HG03378 (cell line): ENCODE data around the gene ALPP.
"Not testable (repeated sequence)": the region's sequence is repeated elsewhere in the genome, so short reads cannot be mapped to it uniquely, and the experiment has no call there.

ENCODE experiments used
- ATAC-seq: cut with Tn5 transposase; IDR thresholded peaks from one replicate; pipeline ENCODE4 v1.9.1; 2021; ENCODE audit warnings: mild to moderate bottlenecking, moderate library complexity; ENCODE audit not compliant: unreplicated experiment

The ALPP gene

DNA sequence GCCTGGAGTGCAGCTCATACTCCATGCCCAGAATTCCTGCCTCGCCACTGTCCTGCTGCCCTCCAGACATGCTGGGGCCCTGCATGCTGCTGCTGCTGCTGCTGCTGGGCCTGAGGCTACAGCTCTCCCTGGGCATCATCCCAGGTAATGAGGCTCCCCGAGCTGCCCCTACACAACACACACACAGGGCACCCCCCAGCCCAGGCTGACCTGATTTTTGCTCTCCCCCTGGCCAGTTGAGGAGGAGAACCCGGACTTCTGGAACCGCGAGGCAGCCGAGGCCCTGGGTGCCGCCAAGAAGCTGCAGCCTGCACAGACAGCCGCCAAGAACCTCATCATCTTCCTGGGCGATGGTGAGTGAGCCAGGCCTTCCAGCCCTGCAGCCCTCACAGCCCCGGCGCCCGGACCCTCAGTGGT is at the start of gene ALPP:
Gene ALPP (plus strand): TSS at position 17 of the 417 bp plus-strand sequence. CDS start 52 bp downstream, at position 69.
- not testable (repeated sequence) for ATAC-seq

DNA sequence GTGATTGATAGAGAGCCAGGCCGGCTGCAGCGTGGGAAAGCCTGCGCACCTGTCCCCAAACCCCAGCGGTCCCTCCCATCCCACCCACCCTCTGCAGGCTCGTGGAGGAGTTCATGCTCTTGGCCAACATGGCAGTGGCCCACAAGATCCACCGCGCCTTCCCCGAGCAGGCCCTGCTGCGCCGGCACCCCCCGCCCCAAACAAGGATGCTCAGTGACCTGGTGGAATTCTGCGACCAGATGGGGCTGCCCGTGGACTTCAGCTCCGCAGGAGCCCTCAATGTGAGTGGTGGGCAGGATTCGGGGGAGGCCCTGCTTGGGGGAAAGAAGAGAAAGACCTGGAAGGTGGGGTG is 48.9 kb upstream of the ALPP start:
- no peak for ATAC-seq

DNA sequence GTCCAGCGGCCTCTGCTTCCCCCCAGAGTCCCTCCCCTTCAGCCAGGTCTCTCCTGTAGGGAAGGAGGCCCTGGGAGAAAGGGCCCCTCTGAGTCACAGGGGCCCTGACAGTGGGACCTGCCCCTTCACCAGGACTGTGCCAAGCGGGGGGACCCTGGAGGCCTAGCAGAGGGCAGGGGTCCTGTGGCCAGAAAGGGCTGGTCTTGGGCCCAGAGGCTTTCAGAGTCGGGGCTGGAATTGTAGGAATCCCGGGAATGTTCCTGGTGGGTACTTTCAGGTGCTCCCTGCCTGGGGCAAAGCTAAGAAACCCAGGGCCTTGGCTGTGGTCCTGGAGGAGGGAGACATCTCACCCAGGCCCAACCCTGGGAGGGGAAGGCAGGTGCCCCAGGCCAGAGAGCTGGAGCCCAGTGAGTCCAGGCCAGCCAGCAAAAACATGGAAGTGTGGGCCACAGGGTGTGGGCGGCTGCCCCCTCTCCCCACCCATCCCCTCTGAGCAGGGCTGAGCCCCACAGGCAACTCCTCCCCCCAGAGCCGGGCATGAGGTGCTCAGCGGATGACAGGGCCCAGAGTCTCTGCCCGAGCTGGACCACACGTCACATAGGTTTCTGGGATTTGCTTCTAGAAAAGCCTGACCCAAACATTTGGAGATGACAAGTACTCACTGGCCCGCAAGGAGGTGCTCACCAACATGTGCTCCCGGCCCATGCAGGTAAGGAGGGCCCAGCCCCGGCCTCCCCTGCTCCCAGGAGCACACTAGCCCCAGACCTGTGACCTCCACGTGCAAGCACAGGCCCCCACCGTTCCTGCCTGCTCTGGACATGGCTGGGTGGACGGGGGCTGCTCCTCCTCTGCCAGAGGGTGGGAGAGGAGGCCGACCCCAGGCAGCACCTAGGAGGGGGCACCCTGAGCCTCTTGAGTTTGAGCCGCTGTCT is 48.2 kb upstream of the ALPP start:
- no peak for ATAC-seq

DNA sequence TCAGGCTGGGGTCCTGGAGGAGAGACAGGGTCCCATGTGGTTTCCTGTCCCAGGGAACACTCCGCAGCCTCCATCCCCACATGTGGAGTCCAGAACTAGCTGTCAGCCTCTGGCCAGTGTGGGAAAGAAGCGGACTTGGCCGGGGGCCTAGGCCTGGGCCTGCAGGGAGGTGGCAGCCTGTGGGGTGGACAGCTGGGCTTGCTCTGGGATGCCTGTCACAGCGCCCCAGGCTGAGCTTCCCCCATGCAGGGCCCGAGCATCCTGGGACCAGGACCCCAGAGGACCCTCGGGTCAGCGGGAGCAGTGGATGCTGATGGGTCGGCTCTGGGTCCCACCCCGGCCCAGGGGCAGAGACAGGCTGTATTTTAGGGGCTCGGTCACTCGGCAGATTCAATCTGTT is 47.5 kb upstream of the ALPP start:
- not testable (repeated sequence) for ATAC-seq

DNA sequence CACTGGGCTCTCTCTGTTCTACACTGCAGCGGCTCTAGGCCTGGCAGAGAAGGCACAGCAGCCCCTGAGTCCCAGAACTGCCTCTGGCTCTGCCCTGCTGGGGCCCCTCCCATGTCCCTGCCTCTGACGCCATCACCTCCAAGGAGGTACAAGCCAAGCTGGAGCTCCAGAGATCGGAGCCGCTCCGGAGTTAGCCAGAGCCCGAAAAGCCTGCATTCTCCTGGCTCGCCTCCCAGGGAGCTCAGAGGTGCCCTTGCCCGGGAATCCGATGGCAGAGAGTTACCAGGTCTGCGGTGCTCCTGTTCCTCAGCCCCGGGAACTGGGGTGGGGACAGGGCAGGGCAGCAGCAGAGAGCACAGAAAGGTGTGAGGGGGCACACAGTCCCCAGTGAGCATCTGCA is 46.9 kb upstream of the ALPP start:
- not testable (repeated sequence) for ATAC-seq

DNA sequence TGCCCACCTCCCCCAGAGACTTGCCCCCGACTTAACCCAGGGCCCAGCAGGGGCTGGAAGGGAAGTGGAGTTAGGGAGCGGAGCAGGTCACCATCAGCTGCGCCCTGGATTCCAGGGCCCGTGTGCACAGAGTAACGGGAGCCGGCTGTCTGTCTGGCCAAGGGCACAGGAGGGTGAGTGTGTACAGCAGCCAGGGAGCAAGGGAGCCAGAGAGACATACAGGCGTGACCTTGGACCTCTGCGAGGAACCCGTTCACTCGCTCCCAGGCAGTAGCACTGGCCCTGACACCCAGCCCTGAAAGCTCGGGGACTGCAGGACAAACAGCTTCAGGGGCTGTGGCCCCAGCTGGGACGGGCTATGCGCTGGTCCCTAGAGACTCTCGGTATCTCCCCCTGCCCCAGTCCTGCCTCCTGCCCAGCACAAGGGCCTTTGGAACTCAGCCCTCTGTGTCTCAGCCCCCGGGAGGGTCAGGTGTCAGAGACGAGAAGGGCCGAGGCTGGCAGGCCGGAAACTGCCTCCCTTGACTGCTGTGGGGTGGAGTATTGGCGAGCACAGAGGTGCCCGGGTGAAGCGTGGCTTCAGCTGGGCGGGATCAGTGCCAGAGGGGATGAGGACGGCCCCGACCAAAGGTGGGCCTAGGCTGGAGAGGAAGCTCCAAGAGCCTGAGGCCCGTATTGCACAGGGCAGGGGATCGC is 46.2 kb upstream of the ALPP start:
- not testable (repeated sequence) for ATAC-seq

DNA sequence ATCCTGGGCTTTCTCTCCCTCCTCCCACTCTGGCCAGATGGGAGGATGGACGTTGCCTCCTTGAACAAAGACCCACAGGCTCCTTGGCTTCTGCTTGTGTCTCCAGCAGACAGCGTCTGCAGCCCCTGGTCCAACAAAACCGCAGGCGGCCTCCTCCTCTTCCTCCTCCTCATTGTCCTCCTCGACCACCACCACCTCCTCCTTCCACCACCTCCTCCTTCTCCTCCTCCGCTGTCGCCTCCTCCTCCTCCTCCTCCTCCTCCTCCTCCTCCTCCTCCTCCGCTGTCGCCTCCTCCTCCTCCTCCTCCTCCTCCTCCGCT is 45.7 kb upstream of the ALPP start:
- no peak for ATAC-seq

DNA sequence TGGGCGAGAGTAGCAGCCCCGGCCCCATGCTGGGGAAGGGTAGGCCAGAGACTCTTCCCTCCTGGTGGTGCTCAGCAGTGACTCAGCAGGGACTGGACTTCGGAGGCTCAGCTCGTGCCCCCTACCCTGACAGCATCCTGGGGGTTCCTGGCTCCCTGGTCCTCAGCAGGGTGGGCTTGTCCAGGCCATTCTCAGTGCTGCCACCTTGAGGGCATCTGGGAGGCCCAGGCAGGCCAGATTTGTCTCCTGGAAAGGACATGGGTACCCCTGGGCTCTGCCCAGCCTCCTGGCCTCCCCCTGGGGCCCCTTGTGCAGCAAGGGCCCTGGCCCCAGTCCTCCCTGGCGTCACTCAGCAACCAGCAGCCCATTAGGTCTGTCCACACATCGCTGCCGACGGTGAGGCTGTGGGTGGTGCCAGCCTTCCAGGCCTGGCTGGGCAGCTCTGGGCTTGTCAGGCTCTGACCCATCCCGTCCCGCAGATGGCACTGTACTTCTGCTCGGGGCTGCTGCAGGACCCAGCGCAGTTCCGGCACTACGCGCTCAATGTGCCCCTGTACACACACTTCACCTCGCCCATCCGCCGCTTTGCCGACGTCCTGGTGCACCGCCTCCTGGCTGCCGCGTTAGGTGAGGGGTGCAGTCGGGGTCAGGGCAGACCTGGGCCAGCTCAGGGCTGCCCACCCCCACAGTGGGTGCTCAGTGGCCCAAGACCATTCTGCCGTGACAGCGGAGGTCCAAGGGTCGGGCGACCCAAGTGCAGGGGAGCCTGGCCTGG is 45.0 kb upstream of the ALPP start:
- no peak for ATAC-seq

DNA sequence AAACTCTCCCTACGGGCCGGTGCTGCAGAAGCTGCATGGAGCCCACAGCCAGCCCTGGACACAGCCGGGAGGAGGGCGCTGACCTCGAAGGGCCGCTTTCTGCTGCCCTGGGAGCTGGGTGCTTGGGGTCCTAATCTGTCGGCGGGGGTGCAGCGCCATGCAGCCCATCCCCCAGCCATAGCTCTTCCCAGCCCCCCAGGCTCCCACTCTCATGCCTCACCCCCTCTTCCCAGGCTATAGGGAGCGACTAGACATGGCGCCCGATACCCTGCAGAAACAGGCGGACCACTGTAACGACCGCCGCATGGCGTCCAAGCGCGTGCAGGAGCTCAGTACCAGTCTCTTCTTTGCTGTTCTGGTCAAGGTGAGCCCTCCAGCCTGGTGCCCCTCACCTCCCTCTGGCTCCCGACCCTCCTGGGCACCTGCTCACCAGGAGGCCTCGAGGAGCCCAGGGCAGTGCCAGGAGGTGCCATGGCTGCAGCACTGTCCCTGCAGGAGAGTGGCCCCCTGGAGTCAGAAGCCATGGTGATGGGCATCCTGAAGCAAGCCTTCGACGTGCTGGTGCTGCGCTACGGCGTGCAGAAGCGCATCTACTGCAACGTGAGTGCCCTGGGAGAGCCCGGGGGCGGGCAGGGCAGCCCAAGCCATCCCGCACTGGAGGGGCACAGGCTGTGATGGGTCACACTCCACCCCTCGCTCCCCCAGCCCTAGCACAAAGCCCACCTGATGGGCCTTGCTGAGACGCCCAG is 44.2 kb upstream of the ALPP start:
- not testable (repeated sequence) for ATAC-seq

DNA sequence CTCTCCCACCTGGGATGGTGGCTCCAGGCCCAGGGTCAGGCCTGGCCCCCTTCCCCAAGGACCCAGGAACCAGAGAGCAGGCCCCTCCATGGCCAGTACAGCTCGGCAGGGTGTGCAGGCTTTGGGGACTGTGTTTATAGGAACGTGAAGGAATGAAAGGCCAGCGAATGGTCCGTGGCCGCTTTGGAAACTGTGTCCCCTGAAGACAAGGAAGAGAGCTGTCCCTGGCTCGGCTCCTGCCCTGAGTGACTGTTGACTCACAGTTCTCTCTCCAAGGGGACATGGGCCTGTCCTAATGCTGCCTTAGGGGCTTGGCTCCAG is 43.7 kb upstream of the ALPP start:
- not testable (repeated sequence) for ATAC-seq

DNA sequence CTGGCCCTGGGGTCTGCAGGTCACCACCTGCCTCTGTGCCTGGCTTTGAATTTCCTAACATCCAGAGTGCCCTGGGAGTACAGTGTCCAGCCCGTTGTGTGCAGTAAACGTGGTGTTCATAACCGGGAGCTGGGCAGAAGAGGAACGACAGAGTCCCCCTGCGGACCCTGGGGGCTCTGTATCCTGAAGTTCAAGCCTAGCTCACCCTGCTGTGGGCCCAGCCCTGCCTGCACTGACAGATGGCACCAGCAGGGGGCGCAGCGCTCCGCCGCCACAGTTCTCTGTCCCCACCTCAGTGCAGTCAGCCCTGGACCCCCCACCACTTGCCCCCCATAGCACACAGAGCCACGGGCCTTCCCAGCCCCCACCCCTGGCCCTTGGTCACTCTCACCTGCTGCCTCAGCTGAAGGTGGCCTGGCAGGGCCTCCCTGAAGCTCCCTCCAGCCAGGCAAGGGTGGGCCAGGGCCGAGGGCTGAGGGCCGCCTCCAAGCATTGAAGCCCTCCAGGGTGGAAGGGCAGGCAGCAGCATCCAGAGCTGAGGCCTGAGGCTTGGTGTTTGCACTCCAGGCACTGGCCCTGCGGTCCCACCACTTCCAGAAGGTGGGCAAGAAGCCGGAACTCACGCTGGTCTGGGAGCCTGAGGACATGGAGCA is 43.2 kb upstream of the ALPP start:
- ATAC-seq, result not testable (repeated sequence)

DNA sequence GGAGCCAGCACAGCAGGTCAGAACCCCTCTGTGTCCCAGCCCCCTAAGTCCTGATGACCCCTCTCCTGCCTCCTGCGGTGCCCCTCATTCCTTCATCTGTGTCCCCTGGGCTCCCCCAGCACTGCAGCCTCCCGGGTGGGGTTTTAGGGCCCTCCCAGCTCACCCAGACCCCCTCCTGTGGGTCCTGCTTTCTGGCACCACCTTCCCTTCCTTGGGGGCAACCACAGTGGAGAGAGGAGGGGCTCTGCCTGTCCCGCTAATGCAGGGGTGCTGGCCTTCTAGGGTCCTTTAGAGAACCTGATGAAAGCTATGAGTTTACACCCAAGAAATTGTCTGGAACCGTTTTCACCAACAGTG is 42.7 kb upstream of the ALPP start:
- no peak for ATAC-seq

DNA sequence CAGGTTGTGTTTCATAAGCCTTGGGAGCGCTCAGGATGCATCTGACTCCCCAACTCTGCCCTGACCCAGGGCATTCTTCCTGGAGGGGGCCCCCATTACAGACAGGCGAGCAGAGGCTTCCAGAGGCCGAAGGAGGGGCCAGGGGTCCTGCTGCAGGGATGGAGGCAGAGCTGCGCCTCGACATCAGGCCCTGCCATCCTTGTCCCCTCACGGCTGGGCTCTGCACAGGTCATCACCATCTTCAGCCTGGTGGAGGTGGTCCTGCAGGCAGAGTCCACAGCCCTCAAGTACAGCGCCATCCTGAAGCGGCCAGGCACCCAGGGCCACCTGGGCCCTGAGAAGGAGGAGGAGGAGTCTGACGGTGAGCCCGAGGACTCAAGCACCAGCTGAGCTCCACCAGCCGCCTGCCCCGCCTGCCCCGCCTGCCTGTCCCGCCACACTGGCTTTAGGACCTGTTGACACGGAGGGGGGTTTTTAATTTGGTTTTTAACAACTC is 42.3 kb upstream of the ALPP start:
- no peak for ATAC-seq

DNA sequence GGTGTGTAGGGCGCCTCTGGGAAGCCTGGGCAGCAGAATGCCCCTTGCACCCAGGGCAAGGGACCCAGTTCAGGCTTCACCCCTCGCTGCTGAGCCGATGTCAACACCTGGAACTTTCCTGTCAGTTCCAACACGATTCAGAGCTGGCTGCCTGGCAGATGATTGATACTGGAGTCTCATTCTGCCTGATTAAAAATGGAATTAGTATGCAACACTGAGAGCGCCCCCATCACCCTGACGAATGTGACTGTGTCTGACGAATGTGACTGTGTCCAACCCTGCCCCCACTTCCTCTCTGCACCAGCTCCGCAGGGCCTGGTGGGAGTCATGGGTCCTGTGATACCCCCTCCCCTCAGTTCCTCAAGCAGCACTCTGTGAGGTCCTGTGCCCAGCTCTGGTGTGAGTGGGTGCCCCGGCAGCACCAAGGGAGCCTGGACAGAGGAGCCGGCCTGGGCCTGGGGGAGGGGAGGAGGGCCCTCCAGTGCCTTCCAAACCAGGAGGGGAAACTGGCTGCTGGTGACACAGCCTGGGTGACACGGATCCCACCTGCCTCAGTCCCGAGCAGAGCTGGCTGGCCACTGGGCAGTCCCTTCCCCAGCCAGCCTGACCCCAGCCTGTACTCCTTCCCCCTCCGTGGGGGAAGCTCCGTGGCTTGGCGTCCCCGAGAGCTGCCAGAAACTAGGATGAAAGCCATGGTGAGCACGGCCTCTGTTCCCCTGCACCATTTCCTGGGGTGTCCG is 41.4 kb upstream of the ALPP start:
- no peak for ATAC-seq

DNA sequence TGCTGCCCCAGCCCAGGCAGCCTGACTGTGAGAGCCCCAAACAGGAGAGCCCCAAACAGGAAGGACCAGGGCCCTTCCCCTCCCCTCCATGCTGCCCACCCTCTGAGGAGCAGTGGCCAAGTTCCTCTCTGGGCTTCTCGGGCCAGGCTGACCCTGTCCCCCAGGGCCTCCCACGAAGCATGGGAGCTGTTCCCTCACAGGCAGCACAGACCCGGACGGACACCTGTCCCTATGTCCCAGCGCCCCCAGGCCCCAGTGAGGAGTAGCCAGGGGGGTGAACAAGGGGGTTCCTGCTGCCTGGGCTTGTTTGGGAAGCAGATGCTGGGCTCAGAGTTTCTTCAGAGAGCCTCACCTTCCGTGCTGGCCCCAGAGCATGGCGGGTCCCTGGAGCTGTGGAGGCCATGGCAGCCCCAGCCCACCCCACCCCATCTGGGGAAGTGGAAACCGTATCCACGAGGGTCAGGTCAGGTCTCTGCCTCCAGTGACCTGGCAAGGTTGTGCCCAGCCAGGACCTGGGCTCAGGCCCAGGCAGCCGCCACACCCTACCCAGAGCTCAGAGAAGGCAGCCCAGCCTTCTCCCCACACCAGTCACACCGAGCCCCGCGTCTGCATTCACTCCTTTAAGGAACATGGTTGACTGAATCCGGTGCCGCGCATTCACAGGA is 40.3 kb upstream of the ALPP start:
- not testable (repeated sequence) for ATAC-seq

DNA sequence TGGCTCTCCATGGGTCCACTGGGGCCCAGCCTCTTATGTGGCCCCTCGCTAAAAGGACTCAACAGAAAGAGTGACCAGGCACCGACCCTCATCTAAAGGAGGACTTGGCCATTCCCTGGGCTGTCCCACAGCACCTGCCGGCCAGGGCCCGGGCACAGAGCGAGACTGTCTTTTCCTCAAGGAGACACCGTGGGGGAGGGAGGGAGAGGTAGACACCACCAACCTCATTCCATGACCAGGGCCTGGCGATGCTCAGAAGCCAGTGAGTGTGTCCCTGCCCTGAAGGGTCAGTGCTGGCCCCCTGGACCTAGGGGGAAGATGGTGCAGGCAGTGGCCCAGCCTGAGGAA is 39.8 kb upstream of the ALPP start:
- no peak for ATAC-seq

DNA sequence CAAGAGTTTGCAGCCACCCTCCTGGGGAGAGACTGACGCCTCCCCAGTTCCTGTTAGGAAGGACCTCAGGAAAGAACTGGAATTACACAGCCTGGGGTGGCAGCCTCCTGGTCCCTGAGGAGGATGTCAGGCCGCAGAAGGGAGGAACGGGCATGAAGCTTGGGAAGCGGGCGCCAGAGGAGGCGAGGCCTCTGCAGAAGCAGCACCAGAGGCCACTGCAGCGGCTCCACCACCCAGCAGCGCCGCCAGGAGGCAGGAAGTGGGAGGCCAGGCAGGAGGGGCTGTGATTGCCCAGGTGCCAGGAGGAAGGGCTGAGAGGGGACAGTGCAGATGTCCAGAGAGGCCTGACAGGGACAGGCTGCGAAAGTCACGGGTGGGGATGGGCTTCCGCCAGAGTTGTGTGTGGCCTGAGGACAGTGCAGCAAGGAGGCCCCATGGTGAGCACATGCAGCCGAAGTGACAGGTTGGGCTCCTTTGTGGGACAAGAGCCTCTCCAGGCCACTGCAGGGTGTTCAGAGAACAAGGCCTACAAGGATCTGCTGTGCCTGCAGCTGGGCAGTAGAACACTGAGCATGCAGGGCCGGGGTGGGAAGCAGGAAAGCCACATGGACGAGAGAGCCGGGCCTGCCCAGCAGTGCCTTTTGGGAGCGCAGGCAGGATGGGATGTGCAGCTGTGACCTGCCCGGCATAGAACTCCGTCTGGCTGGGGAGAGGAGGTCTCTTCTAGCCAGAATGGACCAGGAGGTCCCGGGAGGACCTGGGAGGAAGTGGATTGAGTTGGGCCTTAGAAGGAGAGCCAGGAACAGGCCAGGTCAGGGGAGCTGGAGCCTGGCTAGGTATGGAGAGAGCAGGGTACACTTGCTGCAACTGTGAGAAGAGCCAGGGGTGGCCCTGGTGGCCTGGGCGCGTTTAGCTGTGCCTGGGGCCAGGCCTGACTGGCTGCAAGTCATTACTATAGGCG is 39.1 kb upstream of the ALPP start:
- ATAC-seq, result no peak
